ENCODE results near the gene ATP7B. TPM values are rescaled to one million over a fixed set of nuclear protein-coding genes. Genes with fewer than 3 reads are reported as not detected.

ATP7B gene
- total RNA-seq, 1 experiment from 2014 or later = 11.6 TPM

DNA sequence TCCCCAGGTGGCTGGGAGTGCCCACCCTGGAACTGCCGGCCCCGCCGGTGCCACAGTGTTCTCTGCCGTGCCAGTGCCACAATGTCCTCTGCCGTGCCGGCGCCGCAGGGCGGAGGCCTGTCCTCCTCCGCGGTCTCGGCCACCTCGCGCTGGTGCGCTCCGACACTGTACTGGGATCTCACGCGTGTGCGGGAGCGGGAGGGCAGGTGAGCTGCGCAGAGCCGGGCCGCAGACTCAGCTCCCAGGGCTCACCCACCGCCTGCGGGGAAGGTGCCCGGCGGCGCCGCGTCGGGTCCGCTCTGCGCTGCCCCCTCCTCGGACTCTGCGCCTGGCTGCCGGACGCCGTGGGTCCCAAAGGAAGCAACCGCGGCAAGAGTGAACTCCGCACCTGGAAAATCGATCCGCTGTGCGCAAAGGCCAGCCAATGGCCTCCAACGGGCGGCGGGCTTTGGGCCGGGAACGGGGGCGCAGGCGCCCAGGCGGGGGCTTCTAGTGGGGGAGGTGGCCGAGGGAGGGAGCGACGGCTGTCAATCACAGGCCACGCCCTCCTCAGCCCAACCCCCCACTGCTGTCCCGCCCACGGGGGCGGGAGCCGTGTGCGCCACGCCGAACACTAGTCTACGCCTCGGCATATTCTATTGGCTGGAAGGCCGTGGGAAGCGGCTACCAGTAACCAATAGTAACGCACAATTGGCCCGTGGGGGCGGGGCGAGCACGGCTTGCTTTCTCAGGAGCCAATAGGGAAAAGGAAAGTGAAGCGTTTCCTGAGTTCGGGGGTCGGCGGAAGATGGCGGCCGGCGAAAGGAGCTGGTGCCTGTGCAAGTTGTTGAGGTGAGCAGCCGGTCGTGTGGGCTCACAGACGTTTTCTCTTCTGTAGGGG is 622 bp upstream of the ATP7B start, which contains the start of gene ALG11:
TSS of gene ALG11 (plus strand) at position 767 of the 880 bp plus-strand sequence. CDS start at position 788, 21 bp downstream.
- peak within 1 kb of the TSS; percentile 94 for H3K27ac Mint-ChIP-seq
- peak; percentile 100 for DNase-seq (ENCODE audit: low spot score)
- peaks cover 26% of the 10 kb centered on the region for H3K27me3 Mint-ChIP-seq (ENCODE audit: low read depth)
- peaks cover 24% of the 10 kb centered on the region for H3K4me1 Mint-ChIP-seq
- CTCF ChIA-PET = interaction anchor here (0.5 to 1.9 kb wide), 11 partner anchors 8 to 439 kb away, joined by 3 to 14 read pairs (median 4); partner anchors contain the start of gene NEK5
- peak; percentile 96 for ATAC-seq
- H3K36me3 Mint-ChIP-seq = peaks cover 17% of the 10 kb centered on the region
- POLR2A ChIA-PET = interaction anchor here (0.6 kb wide), 1 partner anchor 77 kb away, joined by 3 read pairs; no protein-coding TSS in a partner anchor
- peak within 1 kb of the TSS; percentile 96 for H3K4me3 Mint-ChIP-seq
- H3K9me3 Mint-ChIP-seq = peaks cover 15% of the 10 kb centered on the region
- TF ChIP-seq, protein P1, sequence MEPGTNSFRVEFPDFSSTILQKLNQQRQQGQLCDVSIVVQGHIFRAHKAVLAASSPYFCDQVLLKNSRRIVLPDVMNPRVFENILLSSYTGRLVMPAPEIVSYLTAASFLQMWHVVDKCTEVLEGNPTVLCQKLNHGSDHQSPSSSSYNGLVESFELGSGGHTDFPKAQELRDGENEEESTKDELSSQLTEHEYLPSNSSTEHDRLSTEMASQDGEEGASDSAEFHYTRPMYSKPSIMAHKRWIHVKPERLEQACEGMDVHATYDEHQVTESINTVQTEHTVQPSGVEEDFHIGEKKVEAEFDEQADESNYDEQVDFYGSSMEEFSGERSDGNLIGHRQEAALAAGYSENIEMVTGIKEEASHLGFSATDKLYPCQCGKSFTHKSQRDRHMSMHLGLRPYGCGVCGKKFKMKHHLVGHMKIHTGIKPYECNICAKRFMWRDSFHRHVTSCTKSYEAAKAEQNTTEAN (CRISPR knock-in tag; IDR thresholded peaks at IDR 0.05) = no peak
- TF ChIP-seq ZNF416 (CRISPR knock-in tag; IDR thresholded peaks at IDR 0.05) = 0 out of 2 replicates have a peak, but pooled peaks have one; percentile 6
- TF ChIP-seq ZNF219 (CRISPR knock-in tag; IDR thresholded peaks at IDR 0.05; ENCODE audit: borderline replicate concordance) = no peak
- TF ChIP-seq, protein P2, sequence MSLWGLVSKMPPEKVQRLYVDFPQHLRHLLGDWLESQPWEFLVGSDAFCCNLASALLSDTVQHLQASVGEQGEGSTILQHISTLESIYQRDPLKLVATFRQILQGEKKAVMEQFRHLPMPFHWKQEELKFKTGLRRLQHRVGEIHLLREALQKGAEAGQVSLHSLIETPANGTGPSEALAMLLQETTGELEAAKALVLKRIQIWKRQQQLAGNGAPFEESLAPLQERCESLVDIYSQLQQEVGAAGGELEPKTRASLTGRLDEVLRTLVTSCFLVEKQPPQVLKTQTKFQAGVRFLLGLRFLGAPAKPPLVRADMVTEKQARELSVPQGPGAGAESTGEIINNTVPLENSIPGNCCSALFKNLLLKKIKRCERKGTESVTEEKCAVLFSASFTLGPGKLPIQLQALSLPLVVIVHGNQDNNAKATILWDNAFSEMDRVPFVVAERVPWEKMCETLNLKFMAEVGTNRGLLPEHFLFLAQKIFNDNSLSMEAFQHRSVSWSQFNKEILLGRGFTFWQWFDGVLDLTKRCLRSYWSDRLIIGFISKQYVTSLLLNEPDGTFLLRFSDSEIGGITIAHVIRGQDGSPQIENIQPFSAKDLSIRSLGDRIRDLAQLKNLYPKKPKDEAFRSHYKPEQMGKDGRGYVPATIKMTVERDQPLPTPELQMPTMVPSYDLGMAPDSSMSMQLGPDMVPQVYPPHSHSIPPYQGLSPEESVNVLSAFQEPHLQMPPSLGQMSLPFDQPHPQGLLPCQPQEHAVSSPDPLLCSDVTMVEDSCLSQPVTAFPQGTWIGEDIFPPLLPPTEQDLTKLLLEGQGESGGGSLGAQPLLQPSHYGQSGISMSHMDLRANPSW (CRISPR knock-in tag; conservative IDR thresholded peaks at IDR 0.05; ENCODE audit: low read depth) = 0 out of 2 replicates have a peak, but pooled peaks have one; percentile 39
- no peak for TF ChIP-seq ZNF121 (CRISPR knock-in tag; IDR thresholded peaks at IDR 0.05)
- TF ChIP-seq ZNF232 (CRISPR knock-in tag; IDR thresholded peaks at IDR 0.05) = peak; percentile 13; the same call in 1 of the 2 replicates
- TF ChIP-seq, protein P3, sequence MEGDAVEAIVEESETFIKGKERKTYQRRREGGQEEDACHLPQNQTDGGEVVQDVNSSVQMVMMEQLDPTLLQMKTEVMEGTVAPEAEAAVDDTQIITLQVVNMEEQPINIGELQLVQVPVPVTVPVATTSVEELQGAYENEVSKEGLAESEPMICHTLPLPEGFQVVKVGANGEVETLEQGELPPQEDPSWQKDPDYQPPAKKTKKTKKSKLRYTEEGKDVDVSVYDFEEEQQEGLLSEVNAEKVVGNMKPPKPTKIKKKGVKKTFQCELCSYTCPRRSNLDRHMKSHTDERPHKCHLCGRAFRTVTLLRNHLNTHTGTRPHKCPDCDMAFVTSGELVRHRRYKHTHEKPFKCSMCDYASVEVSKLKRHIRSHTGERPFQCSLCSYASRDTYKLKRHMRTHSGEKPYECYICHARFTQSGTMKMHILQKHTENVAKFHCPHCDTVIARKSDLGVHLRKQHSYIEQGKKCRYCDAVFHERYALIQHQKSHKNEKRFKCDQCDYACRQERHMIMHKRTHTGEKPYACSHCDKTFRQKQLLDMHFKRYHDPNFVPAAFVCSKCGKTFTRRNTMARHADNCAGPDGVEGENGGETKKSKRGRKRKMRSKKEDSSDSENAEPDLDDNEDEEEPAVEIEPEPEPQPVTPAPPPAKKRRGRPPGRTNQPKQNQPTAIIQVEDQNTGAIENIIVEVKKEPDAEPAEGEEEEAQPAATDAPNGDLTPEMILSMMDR (IDR thresholded peaks at IDR 0.05) = no peak
- TF ChIP-seq, protein P4, sequence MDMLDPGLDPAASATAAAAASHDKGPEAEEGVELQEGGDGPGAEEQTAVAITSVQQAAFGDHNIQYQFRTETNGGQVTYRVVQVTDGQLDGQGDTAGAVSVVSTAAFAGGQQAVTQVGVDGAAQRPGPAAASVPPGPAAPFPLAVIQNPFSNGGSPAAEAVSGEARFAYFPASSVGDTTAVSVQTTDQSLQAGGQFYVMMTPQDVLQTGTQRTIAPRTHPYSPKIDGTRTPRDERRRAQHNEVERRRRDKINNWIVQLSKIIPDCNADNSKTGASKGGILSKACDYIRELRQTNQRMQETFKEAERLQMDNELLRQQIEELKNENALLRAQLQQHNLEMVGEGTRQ (CRISPR knock-in tag; IDR thresholded peaks at IDR 0.05) = no peak
- TF ChIP-seq, protein P5, sequence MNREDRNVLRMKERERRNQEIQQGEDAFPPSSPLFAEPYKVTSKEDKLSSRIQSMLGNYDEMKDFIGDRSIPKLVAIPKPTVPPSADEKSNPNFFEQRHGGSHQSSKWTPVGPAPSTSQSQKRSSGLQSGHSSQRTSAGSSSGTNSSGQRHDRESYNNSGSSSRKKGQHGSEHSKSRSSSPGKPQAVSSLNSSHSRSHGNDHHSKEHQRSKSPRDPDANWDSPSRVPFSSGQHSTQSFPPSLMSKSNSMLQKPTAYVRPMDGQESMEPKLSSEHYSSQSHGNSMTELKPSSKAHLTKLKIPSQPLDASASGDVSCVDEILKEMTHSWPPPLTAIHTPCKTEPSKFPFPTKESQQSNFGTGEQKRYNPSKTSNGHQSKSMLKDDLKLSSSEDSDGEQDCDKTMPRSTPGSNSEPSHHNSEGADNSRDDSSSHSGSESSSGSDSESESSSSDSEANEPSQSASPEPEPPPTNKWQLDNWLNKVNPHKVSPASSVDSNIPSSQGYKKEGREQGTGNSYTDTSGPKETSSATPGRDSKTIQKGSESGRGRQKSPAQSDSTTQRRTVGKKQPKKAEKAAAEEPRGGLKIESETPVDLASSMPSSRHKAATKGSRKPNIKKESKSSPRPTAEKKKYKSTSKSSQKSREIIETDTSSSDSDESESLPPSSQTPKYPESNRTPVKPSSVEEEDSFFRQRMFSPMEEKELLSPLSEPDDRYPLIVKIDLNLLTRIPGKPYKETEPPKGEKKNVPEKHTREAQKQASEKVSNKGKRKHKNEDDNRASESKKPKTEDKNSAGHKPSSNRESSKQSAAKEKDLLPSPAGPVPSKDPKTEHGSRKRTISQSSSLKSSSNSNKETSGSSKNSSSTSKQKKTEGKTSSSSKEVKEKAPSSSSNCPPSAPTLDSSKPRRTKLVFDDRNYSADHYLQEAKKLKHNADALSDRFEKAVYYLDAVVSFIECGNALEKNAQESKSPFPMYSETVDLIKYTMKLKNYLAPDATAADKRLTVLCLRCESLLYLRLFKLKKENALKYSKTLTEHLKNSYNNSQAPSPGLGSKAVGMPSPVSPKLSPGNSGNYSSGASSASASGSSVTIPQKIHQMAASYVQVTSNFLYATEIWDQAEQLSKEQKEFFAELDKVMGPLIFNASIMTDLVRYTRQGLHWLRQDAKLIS (CRISPR knock-in tag; IDR thresholded peaks at IDR 0.05; ENCODE audit: borderline replicate concordance) = no peak
- TF ChIP-seq, protein P6, sequence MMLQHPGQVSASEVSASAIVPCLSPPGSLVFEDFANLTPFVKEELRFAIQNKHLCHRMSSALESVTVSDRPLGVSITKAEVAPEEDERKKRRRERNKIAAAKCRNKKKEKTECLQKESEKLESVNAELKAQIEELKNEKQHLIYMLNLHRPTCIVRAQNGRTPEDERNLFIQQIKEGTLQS (CRISPR knock-in tag; conservative IDR thresholded peaks at IDR 0.05) = no peak
- peak; percentile 69; the same call in 1 of the 2 replicates for TF ChIP-seq TP53 (CRISPR knock-in tag; IDR thresholded peaks at IDR 0.05)
- no peak for TF ChIP-seq FOXJ3 (CRISPR knock-in tag; IDR thresholded peaks at IDR 0.05; ENCODE audit: borderline replicate concordance)
- TF ChIP-seq GABPB1 (CRISPR knock-in tag; IDR thresholded peaks at IDR 0.05) = peak; percentile 89
- no peak for TF ChIP-seq RORB (CRISPR knock-in tag; IDR thresholded peaks at IDR 0.05)
- 0 out of 2 replicates have a peak, but pooled peaks have one; percentile 35 for TF ChIP-seq ZNF317 (CRISPR knock-in tag; IDR thresholded peaks at IDR 0.05; ENCODE audit: borderline replicate concordance, low read depth)
- no peak for TF ChIP-seq IRF2 (CRISPR knock-in tag; IDR thresholded peaks at IDR 0.05; ENCODE audit: borderline replicate concordance, low read depth)
- no peak for TF ChIP-seq NFATC4 (CRISPR knock-in tag; IDR thresholded peaks at IDR 0.05)
- TF ChIP-seq ZNF396 (CRISPR knock-in tag; IDR thresholded peaks at IDR 0.05; ENCODE audit: borderline replicate concordance) = no peak
- TF ChIP-seq, protein P7, sequence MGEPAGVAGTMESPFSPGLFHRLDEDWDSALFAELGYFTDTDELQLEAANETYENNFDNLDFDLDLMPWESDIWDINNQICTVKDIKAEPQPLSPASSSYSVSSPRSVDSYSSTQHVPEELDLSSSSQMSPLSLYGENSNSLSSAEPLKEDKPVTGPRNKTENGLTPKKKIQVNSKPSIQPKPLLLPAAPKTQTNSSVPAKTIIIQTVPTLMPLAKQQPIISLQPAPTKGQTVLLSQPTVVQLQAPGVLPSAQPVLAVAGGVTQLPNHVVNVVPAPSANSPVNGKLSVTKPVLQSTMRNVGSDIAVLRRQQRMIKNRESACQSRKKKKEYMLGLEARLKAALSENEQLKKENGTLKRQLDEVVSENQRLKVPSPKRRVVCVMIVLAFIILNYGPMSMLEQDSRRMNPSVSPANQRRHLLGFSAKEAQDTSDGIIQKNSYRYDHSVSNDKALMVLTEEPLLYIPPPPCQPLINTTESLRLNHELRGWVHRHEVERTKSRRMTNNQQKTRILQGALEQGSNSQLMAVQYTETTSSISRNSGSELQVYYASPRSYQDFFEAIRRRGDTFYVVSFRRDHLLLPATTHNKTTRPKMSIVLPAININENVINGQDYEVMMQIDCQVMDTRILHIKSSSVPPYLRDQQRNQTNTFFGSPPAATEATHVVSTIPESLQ (CRISPR knock-in tag; IDR thresholded peaks at IDR 0.05) = no peak
- TF ChIP-seq PRRX2 (CRISPR knock-in tag; IDR thresholded peaks at IDR 0.05) = no peak
- TF ChIP-seq TEAD4 (CRISPR knock-in tag; IDR thresholded peaks at IDR 0.05) = no peak
- TF ChIP-seq ZNF423 (CRISPR knock-in tag; IDR thresholded peaks at IDR 0.05) = no peak
